Caco-2 (cell line): ENCODE results near the gene IL1RAP. TPM values are rescaled to one million over a fixed set of nuclear protein-coding genes. Genes with fewer than 3 reads are reported as not detected.

Source experiments
- BruUV-seq: library from RNA; stranded (reverse); fragments of 400-500 nt; replicated peaks from 2 replicates; lab custom pipeline; 2021; lab: Mats Ljungman, UMichigan
- CTCF ChIA-PET: fragments of 300-600 bp; sonication (Branson Sonifier 250); formaldehyde crosslinking; loops from one replicate; lab custom pipeline; 2022; ENCODE audit warnings: antibody characterized with exemption; lab: Charles Lee
- POLR2A ChIA-PET: fragments of 300-600 bp; sonication (Branson Sonifier 250); formaldehyde crosslinking; loops from one replicate; lab custom pipeline; 2022; ENCODE audit warnings: antibody characterized with exemption; lab: Charles Lee
- DNase-seq, 2 experiments: peaks; one replicate each; pipeline versions ENCODE4 v3.0.0 to v3.0.0-alpha.2; 2020 to 2022
- H3K27me3 ChIP-seq: replicated peaks from 2 replicates; pipeline ENCODE4 v1.6.0; 2011; ENCODE audit warnings: low read length; ENCODE audit not compliant: control insufficient read depth, insufficient read depth
- H3K36me3 ChIP-seq: 2 replicates; pipeline ENCODE4 v1.5.1; 2011; ENCODE audit warnings: low read length; ENCODE audit not compliant: control insufficient read depth, insufficient read depth
- H3K4me1 ChIP-seq: fragments of 250-450 bp; sonication (Bioruptor Pico); 2 replicates; pipeline ENCODE4 v1.5.1; 2020; ENCODE audit warnings: mild to moderate bottlenecking
- H3K4me3 ChIP-seq: 2 replicates; pipeline ENCODE4 v1.5.1; 2011; ENCODE audit warnings: low read depth, mild to moderate bottlenecking, control low read depth, low read length
- H3K9me3 ChIP-seq: fragments of 250-450 bp; sonication (Bioruptor Pico); 2 replicates; pipeline ENCODE4 v1.5.1; 2020; ENCODE audit warnings: mild to moderate bottlenecking, moderate library complexity
- H3K27ac Mint-ChIP-seq: one replicate; pipeline ENCODE4 v1.8.0; 2022; ENCODE audit warnings: mixed read lengths; ENCODE audit not compliant: unreplicated experiment
- H3K27me3 Mint-ChIP-seq: one replicate; pipeline ENCODE4 v1.8.0; 2022; ENCODE audit warnings: mixed read lengths; ENCODE audit not compliant: insufficient read depth, unreplicated experiment
- H3K36me3 Mint-ChIP-seq: one replicate; pipeline ENCODE4 v1.8.0; 2022; ENCODE audit warnings: mild to moderate bottlenecking, mixed read lengths; ENCODE audit not compliant: insufficient read depth, unreplicated experiment
- H3K4me1 Mint-ChIP-seq: one replicate; pipeline ENCODE4 v1.8.0; 2022; ENCODE audit warnings: low read depth, mixed read lengths; ENCODE audit not compliant: unreplicated experiment
- H3K4me3 Mint-ChIP-seq: one replicate; pipeline ENCODE4 v1.8.0; 2022; ENCODE audit warnings: mild to moderate bottlenecking, moderate library complexity, mixed read lengths; ENCODE audit not compliant: unreplicated experiment
- H3K9me3 Mint-ChIP-seq: one replicate; pipeline ENCODE4 v1.8.0; 2022; ENCODE audit warnings: mixed read lengths; ENCODE audit not compliant: unreplicated experiment
- intact Hi-C: fragments of 100-400 bp; cut with micrococcal nuclease; formaldehyde crosslinking; loops from one replicate; pipeline ENCODE4 v1.10.0; 2022; ENCODE audit not compliant: unreplicated experiment
- total RNA-seq: library from RNA; stranded (reverse); gene quantifications from 2 replicates; pipeline ENCODE4 v1.2.3, GENCODE V29; 2022
- TF ChIP-seq, protein P1 (sequence below), 2 experiments: fragments of 200-600 bp in 1 of 2; IDR thresholded peaks; 1 replicate in 1 of 2; 2 replicates in 1 of 2; pipeline versions ENCODE4 v1.5.1 to v1.8.0; 2011 to 2022; ENCODE audit warnings: antibody characterized with exemption in 1 of 2, control low read depth in 1 of 2, inconsistent platforms in 1 of 2, low read depth in 1 of 2, low read length in 1 of 2, mild to moderate bottlenecking in 1 of 2, moderate library complexity in 1 of 2; ENCODE audit not compliant: insufficient read depth in 1 of 2, severe bottlenecking in 1 of 2, unreplicated experiment in 1 of 2

The IL1RAP gene
- total RNA-seq, 1 experiment from 2014 or later, result 5.1 TPM

DNA sequence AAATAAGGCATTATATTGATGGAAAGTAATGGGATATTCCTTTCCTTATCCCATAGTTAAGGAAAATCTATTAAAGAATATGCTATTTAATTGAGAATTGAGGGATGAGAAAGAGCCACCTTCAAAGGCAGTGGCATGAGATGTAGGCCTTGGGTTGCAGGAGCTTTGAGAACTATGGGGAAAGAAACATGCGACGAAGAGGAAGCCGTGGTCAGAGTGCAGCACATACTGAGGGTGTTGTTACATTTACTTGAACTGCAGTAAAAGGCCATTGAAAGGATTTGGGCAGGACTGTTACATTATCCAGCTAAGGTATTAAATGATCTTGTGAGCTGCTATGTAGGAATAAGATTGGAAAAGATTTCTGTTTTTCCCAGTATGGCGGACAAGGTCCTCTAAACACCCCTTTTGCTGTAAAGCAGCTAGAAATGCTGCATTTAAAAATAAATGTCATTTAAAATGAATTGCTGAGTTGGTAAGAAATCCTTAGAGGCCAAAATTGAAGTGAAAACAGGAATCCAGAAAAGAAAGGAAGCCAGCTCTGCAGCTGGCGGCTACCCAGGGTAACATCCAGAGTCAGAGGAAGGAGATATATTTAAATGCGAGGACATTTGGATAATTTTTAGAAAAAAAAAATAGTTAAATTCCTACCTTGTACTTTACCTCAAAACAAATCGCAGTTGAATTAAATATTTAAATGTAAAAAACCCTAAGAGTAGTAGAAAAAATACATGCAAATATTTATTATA is 61.7 kb downstream of the IL1RAP start:
- no peaks in the 10 kb centered on the region for H3K4me1 ChIP-seq
- Mint-ChIP-seq H3K27me3 (peaks cover 2% of the 10 kb centered on the region), H3K4me3 (no peak overlapping the region), H3K36me3 (no peaks in the 10 kb centered on the region), H3K4me1 (peaks cover 5% of the 10 kb centered on the region), H3K9me3 (no peaks in the 10 kb centered on the region), H3K27ac (no peak overlapping the region)
- ChIA-PET POLR2A (no interaction called here), CTCF (no interaction called here)
- DNase-seq, result no peak
- H3K36me3 ChIP-seq, result no peaks in the 10 kb centered on the region
- BruUV-seq, result no TSS peak
- intact Hi-C loops, result no loop called here
- H3K9me3 ChIP-seq, result no peaks in the 10 kb centered on the region
- TF ChIP-seq, protein P1, sequence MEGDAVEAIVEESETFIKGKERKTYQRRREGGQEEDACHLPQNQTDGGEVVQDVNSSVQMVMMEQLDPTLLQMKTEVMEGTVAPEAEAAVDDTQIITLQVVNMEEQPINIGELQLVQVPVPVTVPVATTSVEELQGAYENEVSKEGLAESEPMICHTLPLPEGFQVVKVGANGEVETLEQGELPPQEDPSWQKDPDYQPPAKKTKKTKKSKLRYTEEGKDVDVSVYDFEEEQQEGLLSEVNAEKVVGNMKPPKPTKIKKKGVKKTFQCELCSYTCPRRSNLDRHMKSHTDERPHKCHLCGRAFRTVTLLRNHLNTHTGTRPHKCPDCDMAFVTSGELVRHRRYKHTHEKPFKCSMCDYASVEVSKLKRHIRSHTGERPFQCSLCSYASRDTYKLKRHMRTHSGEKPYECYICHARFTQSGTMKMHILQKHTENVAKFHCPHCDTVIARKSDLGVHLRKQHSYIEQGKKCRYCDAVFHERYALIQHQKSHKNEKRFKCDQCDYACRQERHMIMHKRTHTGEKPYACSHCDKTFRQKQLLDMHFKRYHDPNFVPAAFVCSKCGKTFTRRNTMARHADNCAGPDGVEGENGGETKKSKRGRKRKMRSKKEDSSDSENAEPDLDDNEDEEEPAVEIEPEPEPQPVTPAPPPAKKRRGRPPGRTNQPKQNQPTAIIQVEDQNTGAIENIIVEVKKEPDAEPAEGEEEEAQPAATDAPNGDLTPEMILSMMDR (IDR thresholded peaks at IDR 0.05; ENCODE audit: insufficient read depth in 1 of 2, low read depth in 1 of 2, low read length in 1 of 2, severe bottlenecking in 1 of 2, unreplicated experiment in 1 of 2), result no peak
- no peaks in the 10 kb centered on the region for H3K27me3 ChIP-seq
- no peak overlapping the region for H3K4me3 ChIP-seq

DNA sequence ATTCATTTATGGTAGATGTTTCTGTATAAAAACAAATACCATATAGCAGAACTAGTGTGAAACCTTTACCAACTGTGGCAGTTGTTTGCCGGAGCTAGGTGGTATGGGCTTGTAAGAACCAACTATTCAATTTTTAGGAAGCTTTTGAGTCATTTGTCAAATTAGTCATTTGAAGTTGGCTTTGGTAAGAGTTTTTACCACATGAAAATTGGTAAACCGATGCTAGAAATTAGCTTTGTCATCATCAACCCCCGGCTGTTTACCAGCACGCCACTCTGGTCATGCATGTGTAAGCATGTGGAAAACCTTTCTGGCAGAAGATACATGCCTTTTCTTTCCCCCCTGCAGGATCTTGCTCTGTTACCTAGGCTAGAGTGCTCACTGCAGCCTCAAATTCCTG is 63.3 kb downstream of the IL1RAP start:
- ChIA-PET CTCF (no interaction called here), POLR2A (no interaction called here)
- H3K36me3 ChIP-seq, result no peaks in the 10 kb centered on the region
- Mint-ChIP-seq H3K27ac (no peak overlapping the region), H3K4me3 (no peak overlapping the region), H3K4me1 (peaks cover 6% of the 10 kb centered on the region), H3K9me3 (no peaks in the 10 kb centered on the region), H3K36me3 (no peaks in the 10 kb centered on the region), H3K27me3 (peaks cover under 1% of the 10 kb centered on the region)
- H3K4me3 ChIP-seq, result no peak overlapping the region
- intact Hi-C loops, result no loop called here
- TF ChIP-seq, protein P1 (IDR thresholded peaks at IDR 0.05; ENCODE audit: insufficient read depth in 1 of 2, low read depth in 1 of 2, low read length in 1 of 2, severe bottlenecking in 1 of 2, unreplicated experiment in 1 of 2), result no peak
- H3K27me3 ChIP-seq, result no peaks in the 10 kb centered on the region
- no peaks in the 10 kb centered on the region for H3K9me3 ChIP-seq
- H3K4me1 ChIP-seq, result no peaks in the 10 kb centered on the region
- DNase-seq, result no peak
- BruUV-seq, result no TSS peak

DNA sequence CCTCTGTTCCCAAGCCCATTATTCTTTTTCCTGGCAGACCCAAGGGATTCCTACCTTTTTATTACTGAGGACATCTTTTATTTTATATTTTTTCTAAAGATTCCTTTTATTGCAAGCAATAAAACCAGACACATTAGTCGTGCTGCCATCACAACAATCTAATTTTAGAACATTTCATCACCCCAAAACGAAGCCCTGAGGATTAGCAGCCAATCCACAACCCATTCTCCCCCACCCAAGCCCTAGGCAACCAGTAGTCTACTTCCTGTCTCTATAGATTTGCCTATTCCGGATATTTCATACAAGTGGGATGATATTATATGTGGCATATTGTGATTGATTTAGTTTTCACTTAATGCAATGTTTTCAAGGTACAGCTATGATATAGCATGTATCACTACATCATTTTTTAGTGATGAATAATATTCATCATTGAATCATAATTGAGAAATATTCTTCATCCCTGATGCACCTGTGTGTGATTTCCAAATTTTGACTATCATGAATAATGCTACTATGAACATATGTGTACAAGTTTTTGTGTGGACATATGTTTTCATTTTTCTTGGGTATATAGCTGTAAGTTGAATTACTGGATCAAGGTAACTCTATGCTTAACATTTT is 65.7 kb downstream of the IL1RAP start:
- Mint-ChIP-seq H3K4me1 (peaks cover 6% of the 10 kb centered on the region), H3K27me3 (no peaks in the 10 kb centered on the region), H3K4me3 (no peak overlapping the region), H3K27ac (no peak overlapping the region), H3K9me3 (no peaks in the 10 kb centered on the region), H3K36me3 (no peaks in the 10 kb centered on the region)
- H3K4me3 ChIP-seq, result no peak overlapping the region
- intact Hi-C loops, result no loop called here
- no peaks in the 10 kb centered on the region for H3K27me3 ChIP-seq
- H3K36me3 ChIP-seq, result no peaks in the 10 kb centered on the region
- ChIA-PET CTCF (no interaction called here), POLR2A (no interaction called here)
- DNase-seq, result no peak
- no peaks in the 10 kb centered on the region for H3K9me3 ChIP-seq
- TF ChIP-seq, protein P1 (IDR thresholded peaks at IDR 0.05; ENCODE audit: insufficient read depth in 1 of 2, low read depth in 1 of 2, low read length in 1 of 2, severe bottlenecking in 1 of 2, unreplicated experiment in 1 of 2), result no peak
- H3K4me1 ChIP-seq, result no peaks in the 10 kb centered on the region
- no TSS peak for BruUV-seq
